Muscle of back (tissue), 11 donors: ENCODE measurements around the gene SRP68. TPM values are rescaled to one million over a fixed set of nuclear protein-coding genes. Genes with fewer than 3 reads are reported as not detected.
A peak's percentile ranks its signal among the peaks of the same experiment; 100 is the strongest.
"Not testable (repeated sequence)": the region's sequence is repeated elsewhere in the genome, so short reads cannot be mapped to it uniquely, and the experiment has no call there.

ENCODE experiments used
- DNase-seq, 3 donors: peaks; one replicate each; pipeline versions ENCODE4 v3.0.0 to v3.0.0-alpha.2; 2013
- polyA plus RNA-seq, 10 donors: library from polyadenylated mRNA; unstranded; fragments of 120-200 nt; gene quantifications; one replicate each; pipeline ENCODE4 v1.2.1, GENCODE V29; 2013; ENCODE audit not compliant: insufficient read length in 10 of 10

Gene SRP68
- polyA plus RNA-seq, 10 donors = 62.0 to 92.5 (median 78.8) TPM

DNA sequence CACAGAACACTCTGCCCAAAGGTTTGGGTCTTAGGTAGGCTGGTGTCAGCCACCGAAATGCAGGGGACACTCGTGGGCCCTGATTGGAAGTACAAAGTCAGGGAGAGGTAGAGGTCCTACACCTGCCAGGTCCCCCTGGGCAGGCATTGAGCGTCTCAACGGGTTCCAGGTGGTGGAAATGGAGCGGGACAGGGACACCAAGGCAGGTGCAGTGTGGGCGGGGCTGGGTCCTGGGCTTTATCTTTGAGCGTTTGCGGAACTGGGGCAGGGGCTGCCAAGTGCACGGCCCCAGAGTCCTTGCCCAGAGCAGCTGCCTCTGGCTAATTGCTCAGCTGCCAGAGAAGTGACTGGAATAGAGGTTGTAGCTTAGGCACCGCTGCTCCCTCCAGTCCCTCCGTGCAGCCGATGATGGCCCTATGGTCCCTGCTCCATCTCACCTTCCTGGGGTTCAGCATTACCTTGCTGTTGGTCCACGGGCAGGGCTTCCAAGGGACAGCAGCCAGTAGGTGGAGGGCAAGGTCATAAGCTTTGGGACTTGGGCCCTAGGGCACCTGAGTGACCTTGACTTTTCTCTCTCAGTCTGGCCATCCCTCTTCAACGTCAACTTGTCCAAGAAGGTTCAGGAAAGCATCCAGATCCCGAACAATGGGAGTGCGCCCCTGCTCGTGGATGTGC lies 6.7 kb upstream of the SRP68 start, which contains the start of gene ZACN:
Gene ZACN, plus strand, starts transcription at position 323 of the 675 bp plus-strand sequence. Its CDS starts 83 bp downstream, at position 406.
- peak in 1 of 3 donors; percentile 22 for DNase-seq

DNA sequence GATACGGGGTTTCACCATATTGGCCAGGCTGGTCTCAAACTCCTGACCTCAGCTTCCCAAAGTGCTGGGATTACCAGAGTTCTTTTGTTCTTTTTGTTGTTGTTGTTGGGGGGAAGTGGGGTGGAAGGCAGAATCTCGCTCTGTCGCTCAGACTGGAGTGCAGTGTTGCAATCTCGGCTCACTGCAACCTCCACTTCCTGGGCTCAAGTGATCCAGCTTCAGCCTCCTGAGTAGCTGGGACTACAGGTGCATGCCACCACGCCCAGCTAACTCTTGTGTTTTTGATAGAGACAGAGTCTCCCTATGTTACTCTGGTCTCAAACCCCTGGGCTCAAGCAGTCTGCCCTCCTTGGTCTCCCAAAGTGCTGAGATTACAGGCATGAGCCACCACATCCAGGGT lies 6.1 kb upstream of the SRP68 start:
- not testable (repeated sequence) for DNase-seq

DNA sequence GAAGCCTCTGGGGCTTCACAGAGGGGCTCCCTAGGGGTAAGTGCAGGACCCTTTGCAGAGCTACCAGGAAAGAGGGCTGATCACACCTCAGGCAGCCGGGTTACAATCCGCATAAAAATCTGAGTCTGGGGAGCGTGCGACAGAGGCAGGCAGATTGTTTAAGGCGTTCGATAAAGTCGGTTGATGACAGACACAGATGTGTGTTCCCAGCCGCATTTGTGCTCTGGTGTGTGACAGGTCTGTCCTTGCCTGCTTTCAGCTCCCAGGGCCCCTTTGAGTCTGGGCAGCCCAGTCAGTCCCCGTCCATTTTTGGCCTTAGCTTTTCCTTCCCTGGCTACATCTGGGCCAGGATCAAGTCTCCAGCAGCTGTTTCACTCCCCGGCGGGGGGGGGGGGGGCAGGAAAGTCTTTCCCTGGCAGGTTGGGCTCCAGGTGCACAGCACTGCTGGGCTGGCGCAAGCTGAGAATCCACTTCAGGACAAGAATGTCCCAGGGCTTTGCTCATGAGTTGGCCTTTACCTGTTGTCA lies 5.3 kb upstream of the SRP68 start:
- peak in 1 of 3 donors; percentile 33 for DNase-seq

DNA sequence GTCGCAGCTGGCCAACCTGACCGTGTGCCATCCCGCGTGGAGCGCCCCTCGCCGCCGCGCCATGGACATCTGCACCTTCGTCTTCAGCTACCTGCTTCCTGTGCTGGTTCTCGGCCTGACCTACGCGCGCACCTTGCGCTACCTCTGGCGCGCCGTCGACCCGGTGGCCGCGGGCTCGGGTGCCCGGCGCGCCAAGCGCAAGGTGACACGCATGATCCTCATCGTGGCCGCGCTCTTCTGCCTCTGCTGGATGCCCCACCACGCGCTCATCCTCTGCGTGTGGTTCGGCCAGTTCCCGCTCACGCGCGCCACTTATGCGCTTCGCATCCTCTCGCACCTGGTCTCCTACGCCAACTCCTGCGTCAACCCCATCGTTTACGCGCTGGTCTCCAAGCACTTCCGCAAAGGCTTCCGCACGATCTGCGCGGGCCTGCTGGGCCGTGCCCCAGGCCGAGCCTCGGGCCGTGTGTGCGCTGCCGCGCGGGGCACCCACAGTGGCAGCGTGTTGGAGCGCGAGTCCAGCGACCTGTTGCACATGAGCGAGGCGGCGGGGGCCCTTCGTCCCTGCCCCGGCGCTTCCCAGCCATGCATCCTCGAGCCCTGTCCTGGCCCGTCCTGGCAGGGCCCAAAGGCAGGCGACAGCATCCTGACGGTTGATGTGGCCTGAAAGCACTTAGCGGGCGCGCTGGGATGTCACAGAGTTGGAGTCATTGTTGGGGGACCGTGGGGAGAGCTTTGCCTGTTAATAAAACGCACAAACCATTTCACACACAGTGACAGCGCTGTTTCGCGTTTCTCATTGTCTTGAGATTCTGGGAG lies 4.7 kb upstream of the SRP68 start:
- peak in 1 of 3 donors; percentile 50 for DNase-seq

DNA sequence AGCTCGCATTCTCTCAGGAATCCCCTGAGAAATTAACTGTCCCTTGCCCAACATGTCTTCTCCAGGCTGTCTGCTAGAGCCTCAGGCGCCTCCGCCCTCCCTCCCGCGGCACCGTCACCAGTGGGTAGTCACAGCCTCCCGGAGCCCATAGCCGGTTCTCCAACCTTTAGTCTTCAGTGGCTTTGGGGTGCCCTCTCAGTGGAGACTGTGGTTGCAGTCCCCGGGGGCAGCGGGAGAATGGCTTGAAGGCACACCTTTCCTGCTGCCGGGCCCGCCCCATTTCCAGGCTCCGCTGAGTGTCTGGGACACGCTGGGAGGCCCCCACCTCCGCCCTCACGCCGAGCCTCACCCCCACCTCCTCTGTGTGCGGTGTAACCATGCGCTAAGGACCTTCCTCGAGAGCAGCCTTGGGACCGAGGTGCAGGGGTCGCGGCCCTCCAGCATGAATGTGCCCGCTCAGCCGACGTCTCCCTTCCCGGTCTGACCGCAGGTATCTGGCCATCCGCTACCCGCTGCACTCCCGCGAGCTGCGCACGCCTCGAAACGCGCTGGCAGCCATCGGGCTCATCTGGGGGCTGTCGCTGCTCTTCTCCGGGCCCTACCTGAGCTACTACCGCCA lies 3.9 kb upstream of the SRP68 start:
- DNase-seq = no peak

DNA sequence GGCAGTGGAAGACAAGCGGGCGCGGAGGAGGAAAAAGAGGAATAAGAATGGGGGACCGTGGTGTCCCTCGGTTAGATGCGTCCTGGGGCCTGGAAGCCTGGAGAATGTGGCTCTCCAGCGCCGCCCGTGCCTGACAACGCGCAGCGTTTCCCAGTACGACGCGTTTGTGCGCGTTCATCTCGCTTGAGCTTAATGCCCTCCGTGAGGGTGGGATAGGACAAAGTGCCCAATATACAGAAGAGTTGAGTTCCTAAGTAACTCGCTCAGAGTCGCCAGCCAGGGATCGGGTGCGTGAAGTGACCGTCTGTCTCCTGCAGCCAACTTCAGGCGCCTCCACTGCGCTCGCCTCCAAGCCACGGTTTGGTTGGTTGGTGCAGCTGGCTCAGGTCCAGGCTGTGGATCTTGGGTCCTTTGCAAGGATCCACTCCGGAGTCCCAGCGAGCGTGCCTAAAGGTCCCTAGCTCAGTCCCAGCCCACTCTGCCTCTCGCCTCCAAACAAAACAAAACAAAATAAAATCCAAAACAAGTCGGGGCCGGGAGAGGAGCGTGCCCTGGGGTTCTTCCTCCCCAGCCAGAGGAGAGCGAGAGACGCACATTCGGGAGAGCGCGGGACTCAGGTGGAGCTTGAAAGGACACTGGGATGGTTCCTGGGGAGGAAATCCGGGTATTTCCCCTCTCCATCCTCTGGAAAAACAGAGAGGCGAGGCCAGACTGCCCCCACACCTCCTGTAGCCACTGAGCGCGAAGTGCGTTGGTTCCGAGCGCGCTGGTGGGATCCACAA lies 3.2 kb upstream of the SRP68 start:
- DNase-seq = peak in 1 of 3 donors; percentile 30

DNA sequence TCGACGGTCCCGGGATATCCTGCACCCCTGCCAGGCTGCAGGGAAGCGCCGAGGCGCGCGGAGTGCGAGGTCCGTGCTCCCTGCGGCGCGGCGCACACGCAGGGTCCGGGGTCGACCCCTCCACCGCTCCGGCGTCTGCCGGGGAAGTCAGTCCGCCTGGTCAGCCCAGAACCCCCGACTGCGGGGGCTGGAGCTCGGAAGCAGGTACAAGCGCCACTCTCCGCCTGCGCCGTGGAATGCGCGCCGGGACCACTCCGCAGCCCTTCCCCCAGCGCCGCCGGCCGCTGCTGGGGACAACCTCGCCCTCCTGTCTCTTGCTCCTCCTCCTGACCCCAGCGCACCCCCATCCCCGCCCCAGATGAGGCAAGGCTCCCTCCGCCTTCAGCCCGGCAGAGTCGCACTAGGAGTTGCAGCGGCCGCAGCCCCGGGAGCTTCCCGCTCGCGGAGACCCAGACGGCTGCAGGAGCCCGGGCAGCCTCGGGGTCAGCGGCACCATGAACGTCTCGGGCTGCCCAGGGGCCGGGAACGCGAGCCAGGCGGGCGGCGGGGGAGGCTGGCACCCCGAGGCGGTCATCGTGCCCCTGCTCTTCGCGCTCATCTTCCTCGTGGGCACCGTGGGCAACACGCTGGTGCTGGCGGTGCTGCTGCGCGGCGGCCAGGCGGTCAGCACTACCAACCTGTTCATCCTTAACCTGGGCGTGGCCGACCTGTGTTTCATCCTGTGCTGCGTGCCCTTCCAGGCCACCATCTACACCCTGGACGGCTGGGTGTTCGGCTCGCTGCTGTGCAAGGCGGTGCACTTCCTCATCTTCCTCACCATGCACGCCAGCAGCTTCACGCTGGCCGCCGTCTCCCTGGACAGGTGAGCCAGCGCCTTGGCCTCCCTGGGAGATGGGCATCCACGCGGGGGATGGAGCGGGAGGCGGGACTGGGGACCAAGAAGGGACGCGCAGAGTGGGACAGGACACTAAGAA lies 2.4 kb upstream of the SRP68 start, which contains the start of gene GALR2:
Gene GALR2, plus strand, starts transcription at position 392 of the 974 bp plus-strand sequence. Its CDS starts 103 bp downstream, at position 495.
- peak in 1 of 3 donors; percentile 22 for DNase-seq

DNA sequence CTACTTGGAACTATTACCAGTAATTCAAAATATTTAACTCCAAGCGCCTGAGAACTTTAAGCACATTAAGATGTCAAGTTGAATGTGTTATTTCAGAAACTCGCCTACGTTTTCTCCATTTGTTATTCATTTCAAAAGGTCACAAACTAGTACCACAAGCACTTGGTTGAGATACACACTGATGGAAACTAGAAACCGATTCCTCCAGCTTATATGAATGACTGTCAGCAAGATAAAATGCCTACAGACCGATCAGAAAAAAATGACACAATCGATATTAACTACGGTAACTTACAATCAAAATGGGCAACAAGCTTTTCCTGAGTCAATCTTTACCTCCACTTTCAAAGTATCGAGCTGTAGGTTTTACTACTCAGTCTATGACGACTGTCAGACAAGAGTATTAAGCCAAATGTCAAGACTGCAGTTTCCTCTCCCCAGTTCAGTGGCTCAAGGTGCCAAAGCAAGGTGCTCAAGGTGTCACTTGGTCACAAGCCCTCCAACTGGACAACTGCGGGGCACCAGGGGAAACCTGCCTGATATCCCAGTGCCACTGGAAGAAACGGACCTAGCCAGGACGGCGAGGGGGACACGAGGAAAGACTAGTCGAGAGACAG lies 678 bp downstream of the SRP68 start:
- no peak for DNase-seq

DNA sequence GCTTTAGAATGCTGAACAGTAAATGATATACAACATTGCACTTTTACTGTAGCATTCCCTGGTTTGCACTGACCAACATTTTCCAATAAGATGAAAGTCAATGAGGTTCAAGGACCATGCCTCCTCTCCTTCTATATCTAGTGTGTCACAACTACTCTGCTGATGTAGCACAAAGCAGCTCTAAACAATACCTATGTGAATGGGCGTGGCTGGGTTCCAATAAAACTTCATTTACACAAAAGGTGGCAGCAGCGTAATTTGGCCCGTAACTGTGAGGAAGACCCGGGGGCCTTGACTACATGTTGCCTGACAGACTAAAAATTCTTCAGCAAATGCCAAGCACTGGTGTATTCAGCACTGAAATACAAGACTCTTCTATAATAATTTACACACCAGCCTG lies 6.5 kb downstream of the SRP68 start:
- no peak for DNase-seq

DNA sequence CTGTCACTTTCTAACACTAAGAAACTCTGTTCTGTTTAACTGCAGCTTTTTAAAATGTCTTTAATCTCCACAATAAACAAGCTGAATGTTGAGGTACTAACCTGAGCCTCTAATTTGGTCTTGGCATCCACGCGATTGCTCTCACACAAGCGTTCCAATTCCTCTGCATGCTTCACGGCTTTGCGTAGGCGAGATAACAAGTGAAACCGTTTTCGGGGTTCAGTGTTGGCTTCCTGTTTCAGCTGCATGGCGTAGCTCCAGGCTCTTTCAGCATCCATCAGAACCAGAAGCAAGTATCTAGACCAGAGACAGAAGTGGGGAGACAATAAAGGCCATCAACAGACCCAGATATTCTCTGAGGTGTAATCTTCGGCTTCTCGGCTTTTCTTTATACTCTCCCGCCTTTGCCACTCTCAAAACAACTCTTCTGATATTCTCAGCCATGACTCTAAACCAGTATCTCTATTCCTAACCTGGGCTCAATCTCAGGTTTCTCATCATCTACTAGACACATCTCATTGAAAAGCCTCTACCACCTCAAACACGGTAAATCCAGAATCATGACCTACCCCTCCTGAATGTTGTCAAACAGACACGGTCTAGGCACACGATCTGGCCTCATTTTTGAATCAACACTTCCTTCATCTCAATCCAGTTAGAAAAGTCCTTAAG lies 8.3 kb downstream of the SRP68 start:
- no peak for DNase-seq

DNA sequence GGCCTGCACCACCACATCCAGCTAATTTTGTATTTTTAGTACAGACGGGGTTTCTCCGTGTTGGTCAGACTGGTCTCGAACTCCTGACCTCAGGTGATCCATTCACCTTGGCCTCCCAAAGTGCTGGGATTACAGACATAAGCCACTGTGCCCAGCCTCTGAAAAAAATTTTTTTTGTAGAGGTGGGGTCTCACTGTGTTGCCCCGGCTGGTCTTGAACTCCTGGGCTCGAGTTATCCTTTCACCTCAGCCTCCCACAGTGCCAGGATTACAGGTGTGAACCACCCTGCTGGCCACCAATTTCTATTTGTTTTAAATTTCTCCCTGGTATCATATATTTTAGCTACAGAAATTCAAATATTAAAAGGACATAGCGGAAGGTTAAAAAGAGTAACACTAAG lies 14.1 kb downstream of the SRP68 start:
- DNase-seq = not testable (repeated sequence)

DNA sequence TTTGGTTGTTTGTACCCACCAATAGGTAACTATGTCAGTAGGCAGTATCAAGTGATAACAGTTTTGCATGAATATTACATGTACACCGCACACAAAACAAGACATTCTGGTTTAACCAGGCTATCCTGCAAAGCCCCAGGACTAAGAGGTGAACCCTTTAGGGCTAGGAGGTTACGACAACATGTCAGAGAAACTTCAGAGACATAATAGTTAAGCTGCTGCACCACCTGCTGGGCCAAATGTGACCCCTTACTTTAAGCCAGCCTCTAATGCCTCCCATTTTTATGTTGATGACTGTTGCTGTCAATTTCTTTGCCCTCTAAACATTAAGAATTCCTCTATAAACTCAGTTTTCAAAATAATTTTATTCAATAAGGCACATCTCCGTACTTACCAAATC lies 15.4 kb downstream of the SRP68 start:
- DNase-seq = no peak

DNA sequence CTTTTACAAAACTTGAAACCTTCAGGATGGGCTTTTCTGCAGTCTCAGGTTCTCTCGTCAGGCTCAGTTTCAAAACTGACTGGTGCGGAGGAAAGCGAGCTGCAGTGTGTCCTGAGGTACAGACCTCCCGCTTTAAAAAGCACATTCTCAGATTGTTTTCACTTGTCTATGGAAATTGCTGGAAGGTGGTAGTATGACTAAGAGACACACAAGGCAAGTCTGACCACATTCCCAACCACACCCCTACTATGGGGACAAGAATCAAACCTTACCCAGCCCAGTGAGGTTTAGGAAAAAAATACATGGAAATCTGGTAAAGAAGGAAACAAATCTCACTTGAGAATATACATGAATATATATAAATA lies 18.2 kb downstream of the SRP68 start:
- no peak for DNase-seq

DNA sequence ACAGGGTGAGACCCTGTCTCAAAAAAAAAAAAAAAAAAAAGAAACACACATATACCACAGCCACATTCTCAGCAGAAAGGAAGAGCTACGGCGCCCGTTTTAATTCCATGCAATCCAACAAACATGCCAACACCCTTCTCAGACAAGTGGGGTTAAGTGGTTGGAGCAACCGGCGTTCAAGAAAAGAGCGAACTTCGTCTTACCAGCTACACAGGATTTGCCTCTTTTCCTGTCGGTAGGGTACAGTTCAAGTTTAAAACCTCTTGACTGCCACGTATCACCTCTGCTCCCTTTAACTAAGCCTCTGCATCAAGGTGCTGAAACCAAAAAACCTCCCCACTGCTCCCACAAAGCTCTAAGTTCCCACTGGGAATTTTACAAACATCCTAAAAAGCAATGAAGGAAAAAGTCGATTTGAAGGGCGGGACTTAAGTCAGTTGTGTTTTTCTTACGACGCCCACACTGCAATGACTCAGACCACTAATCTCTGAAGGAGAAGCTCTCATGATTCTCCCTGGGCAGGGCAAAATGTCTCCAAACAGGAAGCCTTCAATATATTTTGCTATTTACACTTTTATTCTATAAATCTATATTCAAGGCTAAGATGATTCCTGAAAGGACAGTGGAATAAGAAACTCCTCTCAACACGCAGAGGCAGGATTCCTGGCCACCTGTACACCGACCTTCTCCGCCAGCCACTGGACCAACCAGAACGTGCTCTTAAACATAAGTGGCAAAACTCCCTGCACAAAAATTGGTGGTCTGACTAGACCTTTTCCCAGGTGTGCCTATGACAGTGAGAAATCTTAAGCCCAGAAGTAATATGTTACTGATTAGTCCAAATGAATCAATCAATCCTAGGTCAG lies 18.8 kb downstream of the SRP68 start:
- no peak for DNase-seq

DNA sequence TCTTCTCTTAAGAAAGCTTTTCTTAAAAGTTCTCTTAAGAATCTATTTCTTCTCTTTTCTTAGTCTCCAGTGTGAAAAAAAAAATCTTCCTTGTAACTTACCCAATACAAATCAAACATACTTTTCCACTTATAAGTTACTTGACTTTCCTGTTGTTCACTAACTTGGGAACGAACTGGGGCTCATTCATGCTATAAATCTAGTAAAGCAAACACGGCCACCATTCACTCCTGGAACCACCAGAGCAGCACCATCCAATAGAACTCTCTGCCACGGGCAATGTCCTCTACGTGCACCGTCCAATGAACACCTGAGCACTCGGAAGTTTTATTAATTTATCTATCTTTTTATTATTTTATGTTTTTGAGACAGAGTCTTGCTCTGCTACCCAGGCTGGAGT lies 20.8 kb downstream of the SRP68 start:
- DNase-seq = no peak

DNA sequence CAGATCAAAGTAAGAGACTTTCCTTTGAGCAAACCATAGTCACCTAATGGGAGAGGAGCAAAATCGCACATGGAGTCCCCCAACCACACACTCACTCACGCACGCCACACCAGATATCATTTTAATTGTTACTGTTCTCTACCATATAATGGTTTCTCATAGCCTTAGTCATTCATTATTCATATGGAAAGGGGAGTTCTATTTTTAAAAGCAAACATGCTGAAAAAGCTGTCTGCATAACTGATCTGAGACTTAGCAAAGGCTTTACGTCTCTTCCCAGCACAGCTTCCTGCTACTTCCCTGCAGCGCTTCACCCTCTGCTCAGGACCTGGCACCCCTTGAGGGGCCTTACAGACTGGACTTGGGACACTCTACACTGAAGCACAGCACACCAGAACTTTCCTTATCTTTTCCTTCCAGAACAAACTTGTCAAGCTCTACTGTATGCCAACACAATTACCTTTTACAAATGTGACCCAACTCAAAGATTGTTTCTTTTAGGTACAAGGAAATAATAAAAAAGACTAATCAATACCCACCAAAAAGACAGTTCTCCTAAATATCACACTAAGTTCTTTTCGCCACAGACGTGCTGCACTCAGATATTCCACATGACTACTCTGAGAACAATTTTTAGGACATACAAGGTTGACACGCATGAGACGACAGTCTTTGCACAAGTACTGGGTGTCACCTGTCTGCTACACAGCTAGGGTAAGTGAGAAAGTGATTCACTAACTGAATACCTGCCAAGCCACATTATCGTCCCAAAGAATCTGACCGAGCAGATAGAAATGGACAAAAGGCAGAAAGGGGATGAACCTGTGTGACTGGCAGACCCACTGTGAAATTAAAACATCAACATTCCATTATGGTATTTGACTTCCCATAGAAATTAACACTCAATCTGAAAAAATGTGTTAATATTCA lies 21.5 kb downstream of the SRP68 start:
- DNase-seq = no peak
